PC-9 (cell line): Measurements from ENCODE around the gene LYPD6B. TPM values are rescaled to one million over a fixed set of nuclear protein-coding genes. Genes with fewer than 3 reads are reported as not detected.
"Not testable (repeated sequence)": the region's sequence is repeated elsewhere in the genome, so short reads cannot be mapped to it uniquely, and the experiment has no call there.

ENCODE experiments used
- BruUV-seq: library from RNA; stranded (reverse); fragments of 400-500 nt; replicated peaks from 2 replicates; lab custom pipeline; 2021; lab: Mats Ljungman, UMichigan
- CTCF ChIA-PET: fragments of 300-600 bp; sonication (Branson Sonifier 250); formaldehyde crosslinking; loops from one replicate; lab custom pipeline; 2022; ENCODE audit warnings: antibody characterized with exemption; lab: Charles Lee
- POLR2A ChIA-PET: fragments of 300-600 bp; sonication (Branson Sonifier 250); formaldehyde crosslinking; loops from one replicate; lab custom pipeline; 2022; ENCODE audit warnings: antibody characterized with exemption; ENCODE audit not compliant: unreplicated experiment; lab: Charles Lee
- DNase-seq, 2 experiments: peaks; one replicate each; pipeline versions ENCODE4 v3.0.0 to v3.0.0-alpha.2; 2015 to 2022; ENCODE audit warnings: mixed read lengths in 1 of 2
- H2AFZ ChIP-seq: fragments of 200-600 bp; sonication (generic); 2 replicates; pipeline ENCODE4 v1.8.1; 2017; ENCODE audit warnings: antibody characterized with exemption
- H3F3A ChIP-seq: fragments of 200-600 bp; sonication (generic); 2 replicates; pipeline ENCODE4 v1.8.1; 2017; ENCODE audit warnings: antibody characterized with exemption, mild to moderate bottlenecking, low read depth; ENCODE audit not compliant: insufficient read depth
- H3K27ac ChIP-seq: fragments of 200-600 bp; sonication (generic); 2 replicates; pipeline ENCODE4 v1.6.1; 2016; ENCODE audit warnings: mixed run types
- H3K27me3 ChIP-seq: fragments of 200-600 bp; sonication (generic); 2 replicates; pipeline ENCODE4 v1.6.1; 2016; ENCODE audit warnings: low read depth, mixed run types; ENCODE audit not compliant: insufficient read depth
- H3K36me3 ChIP-seq: fragments of 200-600 bp; sonication (generic); 2 replicates; pipeline ENCODE4 v1.6.1; 2016; ENCODE audit warnings: low read depth, mixed run types
- H3K4me1 ChIP-seq: fragments of 200-600 bp; sonication (generic); replicated peaks from 2 replicates; pipeline ENCODE4 v1.6.1; 2016; ENCODE audit warnings: mixed run types; ENCODE audit not compliant: insufficient read depth
- H3K4me2 ChIP-seq: fragments of 200-600 bp; sonication (generic); 2 replicates; pipeline ENCODE4 v1.6.1; 2017; ENCODE audit warnings: mixed run types
- H3K4me3 ChIP-seq: fragments of 200-600 bp; sonication (generic); 2 replicates; pipeline ENCODE4 v1.6.1; 2016; ENCODE audit warnings: mixed run types
- H3K79me2 ChIP-seq: fragments of 200-600 bp; sonication (generic); 2 replicates; pipeline ENCODE4 v1.6.1; 2017; ENCODE audit warnings: low read depth, mixed run types
- H3K9me2 ChIP-seq: fragments of 200-600 bp; sonication (generic); 2 replicates; pipeline ENCODE4 v1.8.1; 2017; ENCODE audit warnings: mild to moderate bottlenecking; ENCODE audit not compliant: insufficient read depth
- H3K9me3 ChIP-seq: fragments of 200-600 bp; sonication (generic); 2 replicates; pipeline ENCODE4 v1.8.1; 2016; ENCODE audit warnings: low read depth; ENCODE audit not compliant: insufficient read depth
- H4K20me1 ChIP-seq: fragments of 200-600 bp; sonication (generic); 2 replicates; pipeline ENCODE4 v1.8.1; 2017; ENCODE audit not compliant: insufficient read depth
- EZH2 ChIP-seq: fragments of 200-600 bp; sonication (generic); IDR thresholded peaks from 2 replicates; pipeline ENCODE4 v1.8.0; 2017; ENCODE audit warnings: antibody characterized with exemption, low read depth
- intact Hi-C: fragments of 100-400 bp; cut with micrococcal nuclease; formaldehyde crosslinking; loops from one replicate; pipeline ENCODE4 v1.10.0; 2022; ENCODE audit not compliant: unreplicated experiment
- total RNA-seq: library from RNA; stranded (reverse); gene quantifications from 2 replicates; pipeline ENCODE4 v1.2.3, GENCODE V29; 2021
- TF ChIP-seq, protein P1 (sequence below): fragments of 200-600 bp; sonication (generic); conservative IDR thresholded peaks from 2 replicates; pipeline ENCODE4 v1.6.1; 2017; ENCODE audit warnings: mixed run types, antibody characterized with exemption, mild to moderate bottlenecking, moderate library complexity

Gene LYPD6B
- total RNA-seq, 1 experiment from 2014 or later: 10.0 TPM

DNA sequence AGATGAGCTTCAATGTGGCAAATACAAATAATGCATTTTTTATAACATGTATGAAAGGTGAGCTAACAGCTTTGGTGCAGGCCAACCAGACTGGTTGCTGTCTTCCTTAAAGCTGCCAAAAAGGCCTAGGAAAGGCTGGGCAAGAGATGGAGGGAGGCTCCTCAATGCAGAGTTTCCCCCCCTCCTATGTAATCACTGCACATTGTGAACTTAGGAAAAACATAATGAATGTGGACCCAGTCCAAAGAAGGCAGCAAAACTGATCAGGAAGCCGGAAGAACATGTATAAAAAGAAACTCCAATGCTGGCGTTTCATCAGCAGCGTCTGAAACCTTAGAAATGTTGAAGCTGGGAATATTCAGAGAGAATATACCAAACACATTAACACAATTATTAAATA is 207.7 kb downstream of the LYPD6B start:
- Histone ChIP-seq H3K36me3 (no peaks in the 10 kb centered on the region), H3F3A (no peaks in the 10 kb centered on the region), H3K4me3 (no peak overlapping the region), H3K27me3 (no peaks in the 10 kb centered on the region), H3K4me2 (no peak overlapping the region), H4K20me1 (no peaks in the 10 kb centered on the region), H3K9me2 (no peaks in the 10 kb centered on the region), H2AFZ (no peak overlapping the region), H3K27ac (no peak overlapping the region), H3K4me1 (no peaks in the 10 kb centered on the region), H3K79me2 (no peaks in the 10 kb centered on the region), H3K9me3 (no peaks in the 10 kb centered on the region)
- CTCF ChIA-PET: no interaction called here
- no peak for TF ChIP-seq EZH2
- TF ChIP-seq, protein P1, sequence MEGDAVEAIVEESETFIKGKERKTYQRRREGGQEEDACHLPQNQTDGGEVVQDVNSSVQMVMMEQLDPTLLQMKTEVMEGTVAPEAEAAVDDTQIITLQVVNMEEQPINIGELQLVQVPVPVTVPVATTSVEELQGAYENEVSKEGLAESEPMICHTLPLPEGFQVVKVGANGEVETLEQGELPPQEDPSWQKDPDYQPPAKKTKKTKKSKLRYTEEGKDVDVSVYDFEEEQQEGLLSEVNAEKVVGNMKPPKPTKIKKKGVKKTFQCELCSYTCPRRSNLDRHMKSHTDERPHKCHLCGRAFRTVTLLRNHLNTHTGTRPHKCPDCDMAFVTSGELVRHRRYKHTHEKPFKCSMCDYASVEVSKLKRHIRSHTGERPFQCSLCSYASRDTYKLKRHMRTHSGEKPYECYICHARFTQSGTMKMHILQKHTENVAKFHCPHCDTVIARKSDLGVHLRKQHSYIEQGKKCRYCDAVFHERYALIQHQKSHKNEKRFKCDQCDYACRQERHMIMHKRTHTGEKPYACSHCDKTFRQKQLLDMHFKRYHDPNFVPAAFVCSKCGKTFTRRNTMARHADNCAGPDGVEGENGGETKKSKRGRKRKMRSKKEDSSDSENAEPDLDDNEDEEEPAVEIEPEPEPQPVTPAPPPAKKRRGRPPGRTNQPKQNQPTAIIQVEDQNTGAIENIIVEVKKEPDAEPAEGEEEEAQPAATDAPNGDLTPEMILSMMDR: no peak
- BruUV-seq: no TSS peak
- DNase-seq: no peak
- intact Hi-C loops: no loop called here
- POLR2A ChIA-PET: interaction anchor here (0.6 kb wide), 1 partner anchor 30 kb away, joined by 9 read pairs; no protein-coding TSS in a partner anchor

GRCh38 chr2:149251436-149251835 is 212.9 kb downstream of the LYPD6B start:
- H4K20me1 ChIP-seq, POLR2A ChIA-PET, H3K36me3 ChIP-seq, H3F3A ChIP-seq, H3K79me2 ChIP-seq, CTCF ChIA-PET, intact Hi-C loops, H2AFZ ChIP-seq, DNase-seq, BruUV-seq, H3K4me1 ChIP-seq, H3K4me3 ChIP-seq, H3K27ac ChIP-seq, H3K27me3 ChIP-seq, H3K4me2 ChIP-seq, H3K9me3 ChIP-seq, H3K9me2 ChIP-seq: not testable (repeated sequence)

- not testable (repeated sequence) for BruUV-seq
Measured at GRCh38 chr2:149256877-149257276, 218.4 kb downstream of the LYPD6B start.

GRCh38 chr2:149258531-149258930 is 220.0 kb downstream of the LYPD6B start:
- H3K79me2 ChIP-seq: no peaks in the 10 kb centered on the region
- H3K4me3 ChIP-seq: no peak overlapping the region
- no peaks in the 10 kb centered on the region for H3K9me3 ChIP-seq
- no peaks in the 10 kb centered on the region for H3K27me3 ChIP-seq
- no peaks in the 10 kb centered on the region for H3K4me1 ChIP-seq
- H2AFZ ChIP-seq: no peak overlapping the region
- ChIA-PET CTCF (no interaction called here), POLR2A (no interaction called here)
- DNase-seq: no peak
- no TSS peak for BruUV-seq
- no peak for TF ChIP-seq EZH2
- TF ChIP-seq, protein P1: no peak
- H4K20me1 ChIP-seq: no peaks in the 10 kb centered on the region
- no peaks in the 10 kb centered on the region for H3K9me2 ChIP-seq
- intact Hi-C loops: no loop called here
- no peaks in the 10 kb centered on the region for H3K36me3 ChIP-seq
- no peaks in the 10 kb centered on the region for H3F3A ChIP-seq
- H3K27ac ChIP-seq: no peak overlapping the region
- H3K4me2 ChIP-seq: no peak overlapping the region

More at GRCh38 chr2:149256877-149257276, 218.4 kb downstream of the LYPD6B start:
- CTCF ChIA-PET, H3K9me2 ChIP-seq, DNase-seq, H3K79me2 ChIP-seq, H4K20me1 ChIP-seq, H2AFZ ChIP-seq, intact Hi-C loops, H3K9me3 ChIP-seq, H3K36me3 ChIP-seq, H3K4me2 ChIP-seq, H3K27ac ChIP-seq, H3F3A ChIP-seq, H3K27me3 ChIP-seq, H3K4me1 ChIP-seq, H3K4me3 ChIP-seq: not testable (repeated sequence)
- POLR2A ChIA-PET: interaction anchor here (0.6 kb wide), 1 partner anchor 10 kb away, joined by 9 read pairs; no protein-coding TSS in a partner anchor
